Naive B cell (primary cell): ENCODE results near the gene NEDD9. TPM values are rescaled to one million over a fixed set of nuclear protein-coding genes. Genes with fewer than 3 reads are reported as not detected.

Experiments used
- ATAC-seq, 2 donors: fragments of 150-1000 bp; cut with Tn5 transposase; 2 replicates each; pipeline ENCODE4 v1.10.0; 2021; ENCODE audit warnings: low read depth in 2 of 2, mild to moderate bottlenecking in 2 of 2, moderate library complexity in 2 of 2
- DNase-seq: peaks from one replicate; pipeline ENCODE4 v3.0.0; 2022
- H3K27ac Mint-ChIP-seq, 6 donors: one replicate each; pipeline ENCODE4 v1.8.0; 2020 to 2022; ENCODE audit warnings: mild to moderate bottlenecking in 6 of 6, mixed read lengths in 6 of 6, moderate library complexity in 5 of 6, inconsistent platforms in 2 of 6
- H3K27me3 Mint-ChIP-seq, 3 donors: one replicate each; pipeline ENCODE4 v1.8.0; 2021 to 2022; ENCODE audit warnings: mixed read lengths in 3 of 3, mild to moderate bottlenecking in 1 of 3
- H3K36me3 Mint-ChIP-seq, 2 donors: one replicate each; pipeline ENCODE4 v1.8.0; 2020 to 2022; ENCODE audit warnings: mixed read lengths in 2 of 2, inconsistent platforms in 1 of 2, mild to moderate bottlenecking in 1 of 2
- H3K4me1 Mint-ChIP-seq, 3 donors: one replicate each; pipeline ENCODE4 v1.8.0; 2020 to 2022; ENCODE audit warnings: mixed read lengths in 3 of 3, inconsistent platforms in 1 of 3, mild to moderate bottlenecking in 1 of 3, moderate library complexity in 1 of 3
- H3K4me3 Mint-ChIP-seq, 8 donors: one replicate each; pipeline ENCODE4 v1.8.0; 2020 to 2022; ENCODE audit warnings: mild to moderate bottlenecking in 8 of 8, mixed read lengths in 8 of 8, moderate library complexity in 8 of 8, inconsistent platforms in 2 of 8
- H3K9me3 Mint-ChIP-seq, 7 donors: one replicate each; pipeline ENCODE4 v1.8.0; 2020 to 2022; ENCODE audit warnings: mixed read lengths in 7 of 7, mild to moderate bottlenecking in 5 of 7, inconsistent platforms in 2 of 7, moderate library complexity in 1 of 7
- polyA plus RNA-seq, 6 donors: library from polyadenylated mRNA; unstranded; fragments of 300-500 nt; fragmentation: Illumina TruSeq; gene quantifications; one replicate each; pipeline ENCODE4 v1.2.3, GENCODE V29; 2021; ENCODE audit warnings: low read depth in 6 of 6

NEDD9 gene
- polyA plus RNA-seq, 6 donors from 2014 or later, result 42.0 to 80.5 (median 48.1) TPM

DNA sequence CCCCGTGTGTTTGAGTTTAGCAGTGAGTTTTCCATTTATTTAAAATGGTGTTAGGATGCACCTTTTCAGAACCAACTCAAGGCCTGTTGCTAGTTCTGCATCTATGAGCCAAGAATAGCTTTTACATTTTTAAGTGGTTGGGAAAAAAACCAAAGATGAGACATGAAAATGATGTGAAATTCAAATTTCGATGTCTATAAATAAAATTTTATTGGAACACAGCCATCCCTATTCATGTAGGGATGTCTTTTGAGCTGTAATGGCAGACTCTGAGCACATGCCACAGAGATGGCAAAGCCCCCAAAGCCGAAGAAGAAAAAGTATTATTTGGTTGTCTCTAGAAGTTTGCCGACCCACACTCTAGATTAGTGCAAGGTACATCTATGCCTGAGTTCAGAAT, 5.0 kb upstream of the NEDD9 start:
- no peak for ATAC-seq
- H3K27me3 Mint-ChIP-seq, result no peaks in the 10 kb centered on the region
- H3K4me3 Mint-ChIP-seq, result no peak overlapping the region
- H3K9me3 Mint-ChIP-seq, result no peaks in the 10 kb centered on the region
- H3K4me1 Mint-ChIP-seq, result peaks cover 38 to 61% (median 41%) of the 10 kb centered on the region in 3 donors
- peaks cover 11 to 16% of the 10 kb centered on the region in 2 donors for H3K36me3 Mint-ChIP-seq
- no peak for DNase-seq
- H3K27ac Mint-ChIP-seq, result peak overlapping the region in 4 of 6 donors; percentile 54 to 93 (median 80)

DNA sequence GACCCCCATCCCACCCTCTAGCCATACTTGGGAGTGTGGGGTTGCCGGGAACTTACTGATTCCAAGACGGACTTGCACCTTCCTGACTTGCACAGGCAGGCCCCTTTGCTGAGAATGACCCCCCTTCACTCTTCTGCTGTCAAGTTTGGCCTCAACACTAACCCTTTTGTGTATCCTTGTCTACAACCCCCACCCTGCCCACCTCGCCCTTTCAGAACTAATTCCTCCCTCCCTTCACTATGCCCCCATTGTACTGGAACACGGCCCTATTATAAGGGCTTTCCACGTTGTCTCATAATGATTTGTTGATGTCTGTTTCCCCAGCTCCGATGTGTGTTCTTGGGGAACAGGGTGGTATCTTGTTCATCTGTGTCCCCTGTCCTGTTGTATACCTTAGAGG, 4.4 kb upstream of the NEDD9 start:
- Mint-ChIP-seq H3K36me3 (peaks cover 8 to 14% of the 10 kb centered on the region in 2 donors), H3K27me3 (no peaks in the 10 kb centered on the region), H3K4me1 (peaks cover 40 to 63% (median 42%) of the 10 kb centered on the region in 3 donors), H3K4me3 (peak overlapping the region in 4 of 8 donors; percentile 1 to 67 (median 24)), H3K27ac (peak overlapping the region; percentile 16 to 93 (median 78)), H3K9me3 (no peaks in the 10 kb centered on the region)
- DNase-seq, result no peak
- ATAC-seq, result no peak

DNA sequence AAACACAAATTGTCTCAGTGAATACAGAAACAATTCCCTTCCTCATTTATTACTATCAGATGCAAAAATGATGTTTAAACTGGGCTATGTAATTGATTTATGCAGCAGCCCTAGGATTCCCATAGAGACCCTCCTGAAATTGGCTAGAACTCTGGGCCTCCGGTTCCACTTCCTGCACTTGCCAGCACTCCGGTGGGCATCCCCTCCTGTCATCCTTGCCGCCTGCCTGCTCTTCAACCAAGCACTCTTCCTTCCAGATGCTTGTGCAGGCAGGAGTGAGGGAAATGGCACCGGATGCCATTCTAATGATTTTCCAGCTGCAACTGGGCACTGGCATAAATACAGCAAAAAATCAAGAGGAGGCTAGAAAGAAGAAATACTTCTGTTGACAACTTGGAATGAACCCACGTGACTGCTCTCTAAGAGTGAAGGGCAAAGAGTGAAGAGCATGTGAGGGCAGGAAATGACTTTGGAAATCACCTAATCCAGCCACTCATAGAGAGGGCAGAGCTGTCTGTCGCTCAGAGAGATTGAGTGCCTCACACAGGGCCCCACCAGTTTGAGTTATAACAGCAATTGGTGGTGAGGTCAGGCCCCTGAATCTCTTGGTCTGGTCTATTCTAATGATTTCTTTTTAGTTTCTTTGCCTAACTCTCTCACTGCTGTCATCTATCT, 3.7 kb upstream of the NEDD9 start:
- no peaks in the 10 kb centered on the region for H3K27me3 Mint-ChIP-seq
- H3K4me1 Mint-ChIP-seq, result peaks cover 45 to 68% (median 45%) of the 10 kb centered on the region in 3 donors

DNA sequence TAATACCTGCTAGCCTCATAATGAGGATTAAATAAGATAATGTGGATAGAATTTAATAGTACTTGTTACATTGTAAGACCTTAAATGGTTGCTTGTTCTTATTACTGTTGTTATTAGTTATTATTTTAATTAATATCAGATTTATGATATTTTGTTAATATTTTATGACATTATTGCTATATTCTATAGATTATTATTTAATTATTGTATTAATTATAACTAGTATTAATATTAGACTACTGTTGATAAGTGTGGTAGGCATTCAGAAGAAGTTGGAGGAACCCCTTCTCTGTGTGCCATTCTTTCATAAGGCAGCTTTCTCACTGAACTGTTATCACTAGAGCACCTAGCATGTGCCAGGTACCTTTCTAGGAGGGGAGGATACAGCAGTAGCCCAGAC, 2.6 kb upstream of the NEDD9 start:
- no peaks in the 10 kb centered on the region for H3K27me3 Mint-ChIP-seq
- DNase-seq (no peak), ATAC-seq (no peak)
- H3K27ac Mint-ChIP-seq, result peak overlapping the region in 2 of 6 donors; percentile 83 to 91
- H3K4me1 Mint-ChIP-seq, result peaks cover 45 to 71% (median 52%) of the 10 kb centered on the region in 3 donors
- peak overlapping the region in 1 of 8 donors; percentile 68 for H3K4me3 Mint-ChIP-seq
- H3K9me3 Mint-ChIP-seq, result no peaks in the 10 kb centered on the region
- H3K36me3 Mint-ChIP-seq, result peaks cover 8 to 14% of the 10 kb centered on the region in 2 donors

More for the DNA sequence above, 3.7 kb upstream of the NEDD9 start:
- peak; percentile 23 for DNase-seq
- Mint-ChIP-seq H3K4me3 (peak overlapping the region in 4 of 8 donors; percentile 20 to 67 (median 40)), H3K36me3 (peaks cover 8 to 14% of the 10 kb centered on the region in 2 donors), H3K9me3 (no peaks in the 10 kb centered on the region), H3K27ac (peak overlapping the region; percentile 26 to 93 (median 78))
- ATAC-seq, result peak; percentile 33 to 49

DNA sequence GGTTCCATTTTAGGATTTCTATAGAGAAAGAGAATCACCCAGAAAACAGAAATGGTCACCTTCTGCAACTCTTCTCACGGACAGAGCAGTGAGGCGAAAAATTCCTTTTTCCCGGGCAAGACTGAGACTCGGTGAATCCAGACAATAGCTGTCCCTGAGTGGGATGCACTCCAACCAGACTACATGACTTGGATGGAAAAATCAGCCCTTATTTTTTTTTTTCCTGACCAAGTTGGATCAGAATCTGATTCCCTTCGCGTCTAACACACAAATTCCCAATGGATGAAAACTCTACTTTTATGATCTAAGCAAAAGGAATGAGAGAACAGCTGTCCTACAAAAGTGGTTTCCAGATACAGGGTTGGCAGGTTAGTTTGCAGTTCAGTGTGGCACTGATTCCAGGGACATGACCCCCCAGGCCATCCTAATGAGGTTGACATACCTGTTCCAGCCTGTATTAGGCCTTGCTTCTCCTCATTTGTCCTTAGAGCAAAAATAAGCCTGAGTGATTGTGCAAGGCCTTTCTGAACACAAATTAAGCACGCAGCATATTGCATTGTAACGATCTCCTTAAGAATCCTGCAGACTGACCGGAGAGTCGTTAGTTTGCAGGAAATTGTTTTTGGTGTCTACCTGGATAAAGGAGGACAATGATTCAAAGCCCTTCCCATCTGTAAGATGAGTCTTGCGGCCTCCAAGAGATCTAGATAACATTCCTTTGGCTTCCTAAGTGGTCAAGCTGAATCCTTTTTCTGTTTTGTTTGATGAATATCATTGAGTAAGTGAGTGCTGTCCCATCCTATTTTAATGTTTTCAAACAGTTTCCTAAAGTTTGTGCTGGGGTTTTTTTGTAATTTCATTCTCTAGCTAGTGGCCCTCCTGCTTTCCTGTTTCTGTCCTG, 1.5 kb upstream of the NEDD9 start:
- Mint-ChIP-seq H3K9me3 (no peaks in the 10 kb centered on the region), H3K36me3 (peaks cover 8 to 14% of the 10 kb centered on the region in 2 donors), H3K27ac (peak overlapping the region in 3 of 6 donors; percentile 24 to 96 (median 93)), H3K27me3 (no peaks in the 10 kb centered on the region), H3K4me3 (peak overlapping the region; percentile 83 to 99 (median 92)), H3K4me1 (peaks cover 45 to 69% (median 52%) of the 10 kb centered on the region in 3 donors)
- DNase-seq, result no peak
- ATAC-seq, result no peak

DNA sequence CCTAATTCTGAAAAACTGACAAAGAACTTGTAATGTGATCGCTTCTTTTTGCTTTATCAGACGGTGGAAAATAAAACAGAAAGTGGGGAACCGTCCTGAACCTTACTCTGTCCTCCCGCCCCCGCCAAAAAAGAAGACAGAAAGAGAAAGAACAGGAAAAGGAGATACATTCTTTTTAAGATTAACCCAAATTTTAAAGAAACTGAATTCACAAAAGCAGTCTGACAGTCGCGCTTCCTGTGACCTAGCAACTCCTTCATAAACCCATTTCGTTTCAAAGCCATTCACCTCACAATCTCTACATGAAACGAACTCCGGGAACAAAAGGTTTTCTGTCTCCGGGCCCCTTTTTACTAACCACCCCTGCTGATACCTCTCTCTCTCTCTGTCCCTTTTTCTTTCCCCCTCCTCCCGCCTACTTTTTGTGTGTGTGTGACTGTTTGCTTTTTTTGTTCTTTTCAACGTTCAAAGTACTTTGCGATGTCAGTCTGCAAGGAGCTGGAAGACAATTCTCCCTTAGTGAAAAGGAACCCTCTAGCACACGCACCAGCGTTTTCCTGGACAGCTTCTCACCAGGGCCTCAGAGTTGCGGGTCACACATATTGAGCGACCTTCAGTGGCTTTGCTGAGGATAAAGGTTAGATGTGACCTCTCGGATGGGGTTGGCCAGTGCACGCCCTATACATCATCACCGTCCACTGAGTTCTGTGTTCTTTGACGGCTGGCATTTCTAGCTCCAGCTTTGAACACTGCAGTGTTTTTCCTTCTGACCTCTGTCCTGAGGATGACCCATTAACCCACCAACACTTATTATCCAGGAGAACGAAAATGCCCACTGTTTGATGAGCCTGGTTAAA, 530 bp upstream of the NEDD9 start:
- Mint-ChIP-seq H3K4me1 (peaks cover 45 to 66% (median 57%) of the 10 kb centered on the region in 3 donors), H3K36me3 (peaks cover 0 to 9% of the 10 kb centered on the region in 2 donors), H3K4me3 (peak overlapping the region; percentile 83 to 99 (median 92)), H3K27me3 (no peaks in the 10 kb centered on the region), H3K9me3 (no peaks in the 10 kb centered on the region), H3K27ac (peak overlapping the region; percentile 47 to 98 (median 96))
- ATAC-seq (no peak), DNase-seq (no peak)

DNA sequence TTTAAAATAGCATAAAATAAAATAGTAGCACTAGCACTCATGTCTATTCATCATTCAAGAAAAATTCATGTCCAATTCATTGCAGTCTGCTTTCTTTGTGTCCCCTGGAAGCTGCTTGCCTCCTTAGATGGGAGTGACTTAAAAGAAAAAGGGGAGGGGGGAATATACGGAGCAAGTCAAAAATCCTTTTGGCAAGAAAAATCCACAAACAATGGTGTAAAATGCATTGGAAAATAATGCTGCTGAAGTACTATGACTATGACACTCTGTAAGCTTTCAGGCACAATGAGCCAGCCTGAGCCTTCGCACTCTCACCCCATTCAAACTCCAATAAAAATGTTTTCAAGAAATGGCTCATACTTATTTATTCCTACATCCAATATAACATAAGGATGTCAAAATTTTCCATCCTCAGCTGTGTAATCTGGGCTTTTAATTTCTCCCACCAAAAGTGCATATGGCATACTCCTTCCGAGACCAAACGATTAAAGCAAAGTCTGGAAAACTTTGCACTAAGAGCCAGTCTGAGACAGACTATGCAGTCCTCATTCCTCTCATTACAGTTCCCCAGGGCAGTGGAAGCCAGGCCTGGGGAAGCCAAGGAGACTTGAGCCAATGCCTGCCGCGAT, 790 bp downstream of the NEDD9 start:
- H3K27me3 Mint-ChIP-seq, result no peaks in the 10 kb centered on the region
- ATAC-seq, result no peak
- H3K4me3 Mint-ChIP-seq, result peak overlapping the region; percentile 83 to 99 (median 92)
- peaks cover 44 to 60% (median 56%) of the 10 kb centered on the region in 3 donors for H3K4me1 Mint-ChIP-seq
- DNase-seq, result no peak
- no peaks in the 10 kb centered on the region for H3K9me3 Mint-ChIP-seq
- peak overlapping the region in 5 of 6 donors; percentile 47 to 98 (median 96) for H3K27ac Mint-ChIP-seq
- H3K36me3 Mint-ChIP-seq, result no peaks in the 10 kb centered on the region

DNA sequence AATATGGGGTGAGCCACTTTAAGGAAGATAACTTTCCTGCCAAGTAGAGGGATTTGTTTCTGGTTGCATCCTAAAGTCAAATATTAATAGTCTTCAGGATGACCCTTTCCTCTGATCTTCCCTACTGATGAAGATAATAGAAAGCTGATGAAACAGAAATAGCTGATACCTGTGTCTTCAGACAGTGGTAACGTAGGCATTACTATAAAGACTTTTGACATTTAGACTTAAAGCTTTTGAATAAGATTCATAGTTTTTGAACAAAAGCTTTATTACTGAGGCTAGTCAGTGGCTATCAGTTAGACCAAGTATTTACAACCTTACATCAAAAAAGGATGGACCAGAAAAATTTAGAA, 1.4 kb downstream of the NEDD9 start:
- Mint-ChIP-seq H3K4me1 (peaks cover 38 to 54% (median 51%) of the 10 kb centered on the region in 3 donors), H3K27ac (peak overlapping the region in 2 of 6 donors; percentile 38 to 96), H3K4me3 (peak overlapping the region in 1 of 8 donors; percentile 90), H3K36me3 (no peaks in the 10 kb centered on the region), H3K9me3 (no peaks in the 10 kb centered on the region), H3K27me3 (no peaks in the 10 kb centered on the region)
- DNase-seq (no peak), ATAC-seq (no peak)

DNA sequence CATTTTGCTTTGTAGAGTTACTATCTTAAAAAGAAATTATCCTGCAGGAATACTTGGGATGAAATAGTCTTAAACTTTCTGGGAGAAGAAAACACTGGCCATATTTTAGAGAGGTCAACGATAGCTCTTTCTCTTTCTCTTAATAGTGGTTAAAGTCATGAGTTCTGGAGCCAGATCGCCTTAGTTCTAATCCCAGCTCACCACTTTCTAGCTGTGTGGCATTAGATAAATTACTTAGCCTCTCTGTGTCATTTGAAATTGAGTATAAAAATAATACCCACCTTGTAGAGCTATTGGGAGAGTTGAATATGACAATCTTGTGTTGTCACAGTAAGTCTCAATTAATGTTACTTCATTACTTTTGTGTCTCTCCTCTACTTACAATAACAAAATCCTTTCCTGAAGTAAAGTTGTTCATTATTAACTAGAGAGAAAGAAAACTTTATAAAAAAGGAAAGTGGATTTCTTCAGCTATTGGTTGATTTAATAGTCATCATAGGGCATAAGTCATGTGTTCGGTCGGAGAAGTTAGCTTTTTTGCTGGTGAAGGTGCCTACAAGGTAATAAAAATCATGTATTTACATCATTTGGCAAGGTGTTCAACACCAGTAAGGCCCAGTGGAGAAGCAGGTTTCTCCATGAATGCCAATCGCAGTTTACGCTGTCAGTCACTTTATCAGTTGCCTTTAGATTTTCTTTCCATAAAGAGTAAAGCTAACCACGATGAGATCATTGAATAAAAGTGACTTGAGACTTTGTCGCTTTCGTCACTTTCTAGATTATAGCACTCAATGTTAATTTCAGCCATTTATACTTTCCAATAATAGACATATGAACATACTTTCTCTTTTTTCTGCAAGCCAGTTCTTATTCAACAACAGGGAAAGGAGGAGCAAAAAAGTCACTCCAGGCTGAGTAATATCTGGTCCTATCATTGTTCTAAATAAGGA, 2.0 kb downstream of the NEDD9 start:
- DNase-seq, result no peak
- peak overlapping the region in 1 of 8 donors; percentile 90 for H3K4me3 Mint-ChIP-seq
- H3K27ac Mint-ChIP-seq, result peak overlapping the region in 3 of 6 donors; percentile 38 to 67 (median 58)
- H3K4me1 Mint-ChIP-seq, result peaks cover 35 to 54% (median 52%) of the 10 kb centered on the region in 3 donors
- ATAC-seq, result no peak
- peaks cover 0 to 4% of the 10 kb centered on the region in 2 donors for H3K36me3 Mint-ChIP-seq
- no peaks in the 10 kb centered on the region for H3K9me3 Mint-ChIP-seq
- H3K27me3 Mint-ChIP-seq, result no peaks in the 10 kb centered on the region

DNA sequence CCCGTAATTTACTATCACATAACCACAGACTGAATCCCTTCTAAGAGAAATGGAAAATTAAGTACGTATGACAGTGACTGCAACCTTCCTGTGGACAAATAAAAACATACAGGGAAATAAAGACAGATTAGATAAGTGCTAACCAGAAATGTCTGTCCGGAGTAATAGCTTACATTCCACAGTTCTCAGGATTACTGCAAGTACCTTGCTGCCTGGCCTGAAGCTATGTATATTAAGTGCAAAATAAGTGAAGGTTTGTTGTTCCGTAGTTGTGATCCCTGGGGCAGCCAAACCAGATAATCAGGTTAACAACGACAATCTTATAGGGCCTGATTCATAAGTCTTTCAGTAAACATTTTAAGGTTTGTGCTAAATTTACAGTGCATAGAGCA, 2.8 kb downstream of the NEDD9 start:
- Mint-ChIP-seq H3K27me3 (no peaks in the 10 kb centered on the region), H3K9me3 (no peaks in the 10 kb centered on the region), H3K4me1 (peaks cover 40 to 61% (median 59%) of the 10 kb centered on the region in 3 donors), H3K36me3 (peaks cover 0 to 4% of the 10 kb centered on the region in 2 donors), H3K27ac (no peak overlapping the region), H3K4me3 (no peak overlapping the region)
- DNase-seq (no peak), ATAC-seq (no peak)

DNA sequence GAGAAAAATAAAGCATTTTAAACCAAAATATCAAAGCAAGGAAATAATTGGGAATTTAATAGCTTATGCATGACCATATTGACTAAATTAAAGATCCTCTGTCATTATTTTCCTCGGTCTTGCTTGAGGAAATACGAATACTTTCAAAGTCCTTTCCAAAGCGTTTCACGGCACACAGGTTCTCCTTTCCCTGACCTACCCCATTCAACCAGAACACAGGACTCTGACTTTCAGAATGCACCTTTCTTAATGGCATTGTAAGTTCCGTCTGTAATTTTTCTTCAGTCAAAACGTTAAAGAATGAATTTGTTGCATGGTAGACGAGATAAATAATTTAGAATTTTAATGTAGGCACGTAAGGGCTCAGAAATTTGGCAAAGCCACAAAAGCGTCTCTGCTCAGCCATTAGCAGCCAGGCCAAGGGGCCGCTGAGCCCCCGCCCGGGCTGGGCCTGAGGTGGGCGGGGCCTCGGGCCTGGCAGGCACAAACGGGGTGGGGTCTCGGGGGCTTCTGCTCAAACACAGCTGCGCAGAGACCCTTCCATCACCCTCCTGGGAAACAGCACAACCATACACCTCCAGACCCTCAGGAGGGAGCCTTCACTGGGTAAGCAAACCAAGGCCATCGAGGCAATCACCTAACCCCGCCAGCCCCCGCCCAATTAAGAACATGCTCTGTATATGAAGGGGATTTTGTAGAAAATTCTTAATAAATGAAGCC, 3.4 kb downstream of the NEDD9 start:
- no peak for ATAC-seq
- peak overlapping the region in 1 of 6 donors; percentile 7 for H3K27ac Mint-ChIP-seq
- H3K36me3 Mint-ChIP-seq, result peaks cover 0 to 4% of the 10 kb centered on the region in 2 donors
- no peak for DNase-seq
- no peaks in the 10 kb centered on the region for H3K9me3 Mint-ChIP-seq
- peak overlapping the region in 1 of 8 donors; percentile 13 for H3K4me3 Mint-ChIP-seq
- H3K27me3 Mint-ChIP-seq, result no peaks in the 10 kb centered on the region
- peaks cover 43 to 64% (median 61%) of the 10 kb centered on the region in 3 donors for H3K4me1 Mint-ChIP-seq
